HG02763 (cell line): ENCODE results near the gene TAF1D.
"Not testable (repeated sequence)": the region's sequence is repeated elsewhere in the genome, so short reads cannot be mapped to it uniquely, and the experiment has no call there.

Experiments
- ATAC-seq: cut with Tn5 transposase; IDR thresholded peaks from one replicate; pipeline ENCODE4 v1.9.1; 2021; ENCODE audit warnings: mild to moderate bottlenecking, moderate library complexity; ENCODE audit not compliant: unreplicated experiment

Gene TAF1D

GRCh38 chr11:93751001-93751400, 9.7 kb upstream of the TAF1D start:
- no peak for ATAC-seq

GRCh38 chr11:93747122-93747521, 5.8 kb upstream of the TAF1D start:
- ATAC-seq, result peak; percentile 83

GRCh38 chr11:93746101-93746500, 4.8 kb upstream of the TAF1D start:
- no peak for ATAC-seq

DNA sequence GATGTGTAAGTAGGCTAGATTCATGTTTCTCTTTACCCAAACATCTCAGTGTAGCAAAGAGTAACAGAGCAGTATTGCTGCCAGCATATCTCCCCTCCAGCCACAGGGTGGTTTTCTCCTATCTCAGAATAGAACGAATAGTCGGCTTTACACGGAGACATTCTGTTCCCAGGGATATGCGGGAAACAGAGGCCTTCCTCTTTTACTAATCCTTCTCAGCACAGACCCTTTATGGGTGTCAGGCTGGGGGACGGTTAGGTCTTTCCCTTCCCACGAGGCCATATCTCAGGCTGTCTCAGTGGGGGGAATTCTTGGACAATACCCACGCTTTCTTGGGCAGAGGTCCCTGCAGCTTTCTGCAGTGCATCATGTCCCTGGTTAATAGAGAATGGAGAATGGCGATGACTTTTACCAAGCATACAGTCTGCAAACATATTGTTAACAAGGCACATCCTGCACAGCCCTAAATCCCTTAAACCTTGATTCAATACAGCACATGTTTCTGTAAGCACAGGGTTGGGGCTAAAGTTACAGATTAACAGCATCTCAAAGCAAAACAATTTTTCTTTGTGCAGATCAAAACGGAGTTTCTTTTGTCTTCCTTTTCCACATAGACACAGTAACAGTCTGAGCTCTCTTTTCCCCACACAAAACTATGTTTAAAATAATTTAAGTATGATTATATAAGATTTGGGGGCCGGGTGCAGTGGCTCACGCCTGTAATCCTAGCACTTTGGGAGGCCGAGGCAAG, 3.9 kb upstream of the TAF1D start:
- not testable (repeated sequence) for ATAC-seq

DNA sequence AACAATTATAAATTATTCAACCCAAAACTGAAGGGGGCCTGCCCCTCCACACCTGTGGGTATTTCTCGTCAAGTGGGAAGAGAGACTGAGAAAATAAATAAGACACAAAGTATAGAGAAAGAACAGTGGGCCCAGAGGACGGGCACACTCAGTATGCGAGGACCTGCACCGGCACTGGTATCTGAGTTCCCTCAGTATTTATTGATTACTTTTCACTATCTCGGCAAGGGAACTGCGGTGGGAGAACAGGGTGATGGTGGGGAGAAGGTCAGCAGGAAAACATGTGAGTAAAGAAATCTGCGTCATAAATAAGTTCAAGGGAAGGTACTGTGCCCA, 3.3 kb upstream of the TAF1D start:
- ATAC-seq, result no peak

GRCh38 chr11:93743291-93743690, 2.0 kb upstream of the TAF1D start:
- ATAC-seq, result no peak

GRCh38 chr11:93741882-93742226, 559 bp upstream of the TAF1D start:
- ATAC-seq, result peak; percentile 14

DNA sequence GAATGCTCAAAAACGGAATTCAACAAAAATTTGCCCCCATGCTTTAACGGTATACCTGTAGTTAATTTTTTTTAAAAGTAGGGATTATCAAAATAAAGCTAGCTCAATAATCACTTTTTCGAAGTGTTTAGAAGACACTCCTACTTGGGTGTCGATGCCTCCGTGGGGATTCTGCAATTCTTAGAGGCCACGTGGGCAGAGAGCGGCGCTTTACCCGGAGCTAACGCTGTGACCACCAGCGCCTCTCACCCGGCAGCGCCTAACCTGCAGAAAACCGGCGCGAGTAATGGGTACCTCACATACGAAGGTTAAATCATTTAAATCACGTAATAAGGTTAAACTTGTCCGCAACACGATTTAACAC, 583 bp downstream of the TAF1D start:
- peak; percentile 29 for ATAC-seq

GRCh38 chr11:93740031-93740729, 1.1 kb downstream of the TAF1D start:
- no peak for ATAC-seq

GRCh38 chr11:93738647-93739081, 2.6 kb downstream of the TAF1D start:
- ATAC-seq, result no peak

DNA sequence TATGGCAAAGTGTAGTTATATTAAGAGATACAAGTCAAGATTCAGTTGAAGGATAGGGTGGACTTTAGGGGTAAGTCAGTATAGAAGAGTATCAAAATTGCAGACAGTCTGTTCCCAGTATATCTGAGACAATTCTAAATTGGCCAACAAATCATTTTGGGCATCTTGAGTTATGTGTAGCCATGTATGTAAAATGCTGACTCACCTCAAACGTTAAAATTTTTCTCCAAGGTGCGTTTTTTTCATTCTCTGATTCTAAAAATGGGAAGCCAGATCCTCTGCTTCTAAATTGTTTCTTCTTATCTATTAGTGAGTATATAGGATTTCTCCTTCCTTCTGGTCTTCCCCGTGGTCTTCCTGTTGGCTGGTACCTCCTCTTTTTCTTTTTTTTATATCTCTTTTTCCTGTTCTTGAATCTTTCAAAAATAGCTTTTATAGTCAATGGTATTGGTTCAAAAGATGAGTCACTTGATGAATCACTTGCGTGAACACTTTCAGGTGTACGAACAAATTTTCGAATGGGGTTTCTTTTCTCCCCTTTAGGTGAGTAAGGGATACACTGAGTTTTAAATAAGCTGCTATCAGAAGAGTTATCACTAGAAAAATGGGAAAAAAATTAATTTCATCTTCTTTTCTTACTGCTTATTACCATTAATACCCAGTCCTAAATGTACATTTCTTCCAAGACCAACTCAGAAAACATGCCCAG, 3.2 kb downstream of the TAF1D start:
- no peak for ATAC-seq

DNA sequence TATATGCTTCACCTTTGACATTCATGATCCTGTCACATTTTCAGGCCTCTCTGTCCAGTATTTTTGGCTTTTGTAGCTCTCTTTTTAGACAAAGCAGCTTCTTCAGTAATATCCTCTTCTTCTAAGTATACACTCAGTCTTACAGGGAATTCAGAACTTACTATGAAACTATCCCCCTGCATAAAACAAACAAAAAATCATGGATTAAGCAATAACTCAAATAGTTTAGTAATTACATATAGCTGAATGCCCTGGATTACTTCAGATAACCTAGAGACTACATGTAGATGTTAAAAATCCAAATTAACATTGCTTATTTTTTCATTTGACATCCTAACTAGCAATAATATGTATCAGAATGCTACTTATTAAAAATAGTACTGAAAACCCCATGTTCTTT, 5.2 kb downstream of the TAF1D start:
- no peak for ATAC-seq

DNA sequence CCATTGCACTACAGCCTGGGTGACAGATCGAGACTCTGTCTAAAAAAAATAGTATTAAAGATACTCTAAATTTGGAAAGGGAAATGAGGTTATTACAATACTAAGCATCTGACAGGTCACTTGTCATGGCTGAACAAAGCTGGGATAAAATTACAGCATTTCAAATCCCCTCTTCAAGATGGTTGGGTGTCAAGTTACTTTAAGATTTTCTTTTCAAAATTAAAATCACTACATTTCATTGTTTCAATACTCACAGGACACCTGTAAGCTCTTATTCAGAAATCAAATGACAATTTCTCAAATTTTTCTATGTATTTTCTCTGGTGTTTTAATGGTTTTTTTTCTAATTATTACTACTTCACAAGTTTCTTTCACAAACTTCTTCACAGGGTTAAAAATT, 5.7 kb downstream of the TAF1D start:
- ATAC-seq, result no peak

GRCh38 chr11:93734427-93735222, 6.7 kb downstream of the TAF1D start:
- ATAC-seq, result no peak

DNA sequence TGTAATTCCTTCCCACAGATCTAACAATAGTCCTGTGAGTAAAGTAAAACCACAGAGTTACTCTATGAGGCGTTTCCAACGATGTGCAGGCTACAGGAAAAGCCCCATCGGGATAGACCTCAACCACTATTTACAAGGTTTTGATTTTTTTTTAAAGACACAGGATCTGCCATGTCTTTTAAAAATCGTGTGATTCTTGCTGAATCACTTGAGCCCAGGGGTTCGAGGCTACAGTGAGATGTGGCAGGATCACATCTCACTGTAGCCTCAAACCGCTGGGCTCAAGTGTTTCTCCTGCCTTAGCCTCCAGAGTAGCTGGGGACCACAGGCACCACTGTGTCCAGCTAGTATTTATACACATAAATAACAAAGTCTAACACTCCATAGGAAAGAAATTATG, 7.8 kb downstream of the TAF1D start:
- ATAC-seq, result no peak

GRCh38 chr11:93732237-93732892, 8.9 kb downstream of the TAF1D start:
- ATAC-seq, result no peak

- ATAC-seq, result no peak
Measured at GRCh38 chr11:93730108-93731107, 10.9 kb downstream of the TAF1D start.

DNA sequence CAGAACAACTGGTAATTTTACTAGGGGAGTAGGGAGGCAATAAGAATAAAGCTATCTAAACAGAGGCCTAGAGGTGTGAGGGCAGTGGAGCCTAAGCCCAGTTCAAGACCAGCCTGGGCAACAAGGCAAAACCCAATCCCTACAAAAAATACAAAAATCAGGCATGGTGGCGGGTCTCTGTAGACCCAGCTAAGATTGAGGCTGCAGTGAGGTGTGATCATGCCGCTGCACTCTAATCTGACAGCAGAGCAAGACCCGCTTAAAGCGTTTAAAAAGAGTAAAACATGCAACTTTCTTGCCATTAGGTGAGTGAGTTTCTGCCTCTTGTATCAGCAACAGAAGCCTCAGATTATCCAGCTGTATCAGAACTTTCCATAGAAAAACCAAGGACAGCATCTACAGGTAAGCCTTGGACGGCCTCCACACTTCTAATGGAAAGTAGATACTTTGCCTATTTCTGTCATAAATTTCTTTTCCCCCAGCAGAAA, 12.1 kb downstream of the TAF1D start:
- no peak for ATAC-seq

GRCh38 chr11:93728792-93729128, 12.5 kb downstream of the TAF1D start:
- ATAC-seq, result no peak
